Stimulated activated CD4-positive, alpha-beta T cell treated with anti-CD3 and anti-CD28 coated beads, TNF-alpha, amount 100 ng/mL, for 48 hours (primary cell): Measurements from ENCODE around the gene IGF2BP2.

ENCODE experiments used
- DNase-seq, 3 donors: peaks; one replicate each; pipeline ENCODE4 v3.0.0-alpha.2; 2020; ENCODE audit warnings: low read depth in 3 of 3

Gene IGF2BP2

GRCh38 chr3:185734725-185735096 lies 90.1 kb downstream of the IGF2BP2 start:
- DNase-seq, result no peak

GRCh38 chr3:185733980-185734724 lies 90.7 kb downstream of the IGF2BP2 start:
- DNase-seq, result no peak

GRCh38 chr3:185732782-185733181 lies 92.1 kb downstream of the IGF2BP2 start:
- DNase-seq, result no peak

- DNase-seq, result no peak
These were observed 94.3 kb downstream of the IGF2BP2 start for GRCh38 chr3:185730550-185730949.

GRCh38 chr3:185729337-185730055 lies 95.3 kb downstream of the IGF2BP2 start:
- DNase-seq, result no peak

DNA sequence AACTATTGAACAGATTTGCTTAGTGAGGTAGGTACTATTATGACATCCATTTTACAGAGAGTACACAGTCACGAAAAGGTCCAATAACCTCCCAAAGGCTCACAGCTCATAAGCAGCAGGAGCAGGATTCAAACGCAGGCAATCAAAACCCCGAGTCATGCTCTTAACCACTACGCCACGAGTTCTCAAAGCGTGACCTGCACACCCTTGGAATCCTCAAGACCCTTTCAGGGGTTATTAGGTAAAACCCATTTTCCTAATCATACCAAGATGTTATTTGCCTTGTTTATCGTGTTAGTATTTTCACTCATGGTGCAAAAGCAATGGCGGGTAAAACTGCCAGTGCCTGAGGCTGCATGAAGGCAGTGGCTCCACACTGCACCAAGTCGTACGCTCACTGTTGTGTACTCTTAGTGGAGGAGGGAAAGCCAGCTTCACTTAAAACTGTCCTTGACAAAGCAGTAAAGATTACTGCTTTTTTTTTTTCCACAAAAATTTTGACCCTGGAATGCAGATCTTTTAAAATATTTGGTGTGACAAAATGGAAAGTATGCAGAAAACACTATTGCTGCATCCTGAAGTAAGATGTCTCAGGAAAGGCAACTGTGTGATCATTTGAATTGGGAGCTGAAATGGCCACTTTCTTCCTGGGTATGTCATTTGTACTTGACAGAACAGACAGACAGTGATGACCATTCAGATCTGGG lies 96.1 kb downstream of the IGF2BP2 start:
- no peak for DNase-seq

- no peak for DNase-seq
These were observed 97.0 kb downstream of the IGF2BP2 start for GRCh38 chr3:185727873-185728272.

DNA sequence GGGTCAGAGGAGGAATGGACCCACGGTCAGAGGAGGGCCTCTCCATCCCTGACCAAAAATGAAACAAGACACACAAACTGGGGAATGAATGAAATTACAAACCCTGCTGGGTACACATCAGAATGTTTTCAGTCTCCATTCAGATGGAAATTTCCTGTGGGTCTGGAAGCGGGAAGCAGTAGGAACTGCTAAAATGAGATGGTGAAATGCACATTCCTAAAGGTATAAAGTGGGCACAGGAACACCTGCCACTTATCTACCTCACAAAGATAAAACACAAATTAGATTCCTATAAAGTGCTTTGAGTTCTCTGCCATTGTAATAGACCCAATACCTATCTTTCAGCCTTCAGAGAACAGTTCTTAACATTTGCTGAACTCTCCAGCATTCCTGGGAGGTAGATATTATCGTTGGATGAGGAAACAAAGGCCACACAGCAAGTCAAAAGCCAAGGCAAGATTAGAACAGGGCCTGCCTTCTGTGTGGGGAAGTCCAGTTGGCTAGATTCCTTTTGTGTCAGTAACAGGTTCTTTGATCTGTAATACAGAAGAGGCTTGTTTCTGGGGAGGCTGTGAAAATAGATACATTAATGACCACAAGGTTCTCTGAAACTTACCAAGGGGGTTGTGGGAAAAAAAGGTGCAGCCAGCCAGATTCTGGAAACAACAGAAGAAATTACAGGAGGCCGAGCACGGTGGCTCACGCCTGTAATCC lies 98.4 kb downstream of the IGF2BP2 start:
- no peak for DNase-seq

GRCh38 chr3:185724761-185725160 lies 100.1 kb downstream of the IGF2BP2 start:
- no peak for DNase-seq

- DNase-seq, result no peak
These were observed 100.6 kb downstream of the IGF2BP2 start for GRCh38 chr3:185724251-185724650.

DNA sequence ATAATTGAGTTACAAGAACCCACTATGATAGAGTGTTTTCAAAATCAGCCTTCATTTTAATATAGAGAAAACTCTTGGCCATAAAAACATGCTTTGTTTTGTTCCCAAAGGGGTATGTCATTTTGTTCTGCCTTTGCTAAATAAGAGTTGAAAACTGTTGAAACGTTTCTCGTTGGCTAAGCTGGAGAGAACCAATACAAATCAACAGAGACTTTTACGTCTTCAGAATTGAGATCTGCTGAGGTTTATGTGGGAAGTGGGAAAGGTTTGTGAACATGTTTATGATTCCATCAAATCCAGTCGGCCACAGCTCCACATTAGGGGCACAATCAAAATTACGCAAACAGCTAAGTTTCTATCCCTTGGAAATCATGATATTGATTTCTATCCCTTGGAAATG lies 102.0 kb downstream of the IGF2BP2 start:
- no peak for DNase-seq

- DNase-seq, result no peak
These were observed 102.9 kb downstream of the IGF2BP2 start for GRCh38 chr3:185721970-185722369.

DNA sequence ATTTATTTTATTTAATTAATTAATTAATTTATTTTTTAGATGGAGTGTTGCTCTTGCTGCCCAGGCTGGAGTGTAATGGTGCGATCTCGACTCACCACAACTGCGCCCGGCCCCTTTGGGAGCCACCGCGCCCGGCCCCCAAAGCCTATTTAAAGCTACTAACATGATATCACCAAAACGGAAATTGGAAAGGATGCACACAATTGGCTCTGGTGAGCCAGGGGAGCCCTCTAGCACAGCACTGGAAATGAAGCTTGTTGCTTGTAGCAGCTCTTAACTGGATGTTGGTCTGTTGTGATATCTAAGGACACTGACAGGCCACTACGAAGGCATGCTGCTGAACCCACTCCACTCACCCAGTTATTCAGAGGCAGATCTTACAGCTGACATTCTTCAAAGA lies 104.5 kb downstream of the IGF2BP2 start:
- no peak for DNase-seq

DNA sequence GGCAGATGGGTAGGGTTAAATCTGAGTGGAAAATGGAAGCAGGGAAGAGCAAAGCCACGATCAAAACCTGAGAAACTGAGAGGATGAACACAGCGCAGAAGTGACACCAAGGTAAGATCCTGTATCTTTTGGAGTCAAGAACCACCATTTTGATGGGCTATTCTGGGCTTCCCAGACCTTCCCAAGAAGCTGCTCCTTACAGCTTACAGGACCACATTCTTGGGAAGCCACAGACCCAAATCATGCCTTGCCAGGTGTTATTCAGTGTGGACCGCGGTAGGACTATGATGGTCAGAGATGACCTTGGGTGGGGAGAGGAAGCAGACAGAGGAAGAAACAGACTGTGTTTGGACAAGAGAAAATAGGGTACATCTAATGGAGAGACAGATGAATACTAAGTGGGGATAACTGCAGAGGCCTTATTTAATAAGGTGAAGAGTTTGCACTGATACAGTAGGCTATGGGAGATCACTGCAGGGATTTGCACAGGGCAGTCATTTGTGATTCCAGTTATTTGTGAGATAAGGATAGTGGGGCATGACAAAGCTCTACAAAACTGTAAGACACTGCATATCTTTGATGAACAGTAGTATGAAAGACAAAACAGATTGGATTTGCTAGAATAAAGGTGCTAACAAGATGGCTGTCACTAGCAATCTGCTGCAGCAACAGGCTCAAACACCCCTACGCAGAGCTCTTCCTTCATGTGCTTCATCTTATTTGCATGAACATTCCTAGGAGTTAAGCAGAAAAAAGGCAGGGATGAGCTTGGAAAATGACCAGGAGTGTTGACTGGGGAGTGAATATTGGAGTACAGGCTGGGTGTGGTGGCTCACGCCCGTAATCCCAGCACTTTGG lies 105.9 kb downstream of the IGF2BP2 start:
- DNase-seq, result no peak

DNA sequence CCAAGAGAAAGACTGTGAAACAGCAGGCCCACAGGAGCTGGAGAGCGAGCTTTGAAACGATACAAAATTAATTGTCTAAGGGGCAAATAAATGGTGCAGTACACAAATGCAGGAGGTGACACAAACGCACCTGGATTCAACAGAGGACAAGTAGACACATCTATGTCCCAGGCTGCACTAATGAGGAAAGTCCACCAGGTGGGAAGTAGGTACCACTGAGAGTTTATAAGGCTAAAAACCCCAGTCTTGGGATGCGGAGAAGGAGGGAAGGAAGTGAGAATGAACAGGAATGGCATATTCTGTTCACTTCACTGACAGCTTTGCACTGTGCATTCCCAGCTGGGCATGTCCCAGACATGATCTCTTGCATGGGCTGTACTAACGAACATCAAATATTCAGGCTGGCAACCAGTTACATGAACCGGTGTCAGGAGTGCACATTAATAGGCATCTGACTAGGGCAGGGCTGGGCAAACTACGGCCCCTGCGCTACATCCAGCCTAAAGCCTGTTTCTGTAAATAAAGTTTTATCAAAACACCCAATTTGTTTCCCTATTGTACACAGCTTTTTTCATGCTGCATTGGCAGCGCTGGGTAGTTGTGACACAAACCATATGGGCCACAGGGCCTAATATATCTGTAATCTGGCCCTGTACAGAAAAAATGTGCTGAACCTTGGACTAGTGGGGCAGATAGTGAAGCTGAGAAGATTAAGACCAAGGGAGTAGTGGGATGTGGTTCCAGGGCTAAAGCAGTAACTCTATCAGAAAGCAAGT lies 107.0 kb downstream of the IGF2BP2 start:
- no peak for DNase-seq

DNA sequence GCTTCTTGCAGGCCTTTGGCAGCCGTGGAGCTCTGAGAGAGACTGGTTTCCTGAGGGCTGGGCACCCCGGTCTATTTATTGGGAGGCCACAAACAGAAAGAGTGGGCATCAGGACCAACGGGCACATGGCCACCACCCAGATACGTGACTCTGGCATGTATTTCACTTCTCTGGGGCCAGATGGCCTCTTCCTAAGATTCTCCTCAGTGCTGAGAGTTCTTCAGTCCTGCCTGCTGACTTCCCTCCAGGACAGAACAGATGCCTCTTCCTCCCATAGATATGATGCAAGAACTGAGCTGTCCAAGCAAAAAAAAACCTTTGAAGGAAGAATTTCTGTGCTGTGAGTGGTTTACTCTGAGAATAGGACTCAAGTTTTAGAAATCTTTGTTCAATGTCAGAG lies 107.7 kb downstream of the IGF2BP2 start:
- DNase-seq, result no peak

DNA sequence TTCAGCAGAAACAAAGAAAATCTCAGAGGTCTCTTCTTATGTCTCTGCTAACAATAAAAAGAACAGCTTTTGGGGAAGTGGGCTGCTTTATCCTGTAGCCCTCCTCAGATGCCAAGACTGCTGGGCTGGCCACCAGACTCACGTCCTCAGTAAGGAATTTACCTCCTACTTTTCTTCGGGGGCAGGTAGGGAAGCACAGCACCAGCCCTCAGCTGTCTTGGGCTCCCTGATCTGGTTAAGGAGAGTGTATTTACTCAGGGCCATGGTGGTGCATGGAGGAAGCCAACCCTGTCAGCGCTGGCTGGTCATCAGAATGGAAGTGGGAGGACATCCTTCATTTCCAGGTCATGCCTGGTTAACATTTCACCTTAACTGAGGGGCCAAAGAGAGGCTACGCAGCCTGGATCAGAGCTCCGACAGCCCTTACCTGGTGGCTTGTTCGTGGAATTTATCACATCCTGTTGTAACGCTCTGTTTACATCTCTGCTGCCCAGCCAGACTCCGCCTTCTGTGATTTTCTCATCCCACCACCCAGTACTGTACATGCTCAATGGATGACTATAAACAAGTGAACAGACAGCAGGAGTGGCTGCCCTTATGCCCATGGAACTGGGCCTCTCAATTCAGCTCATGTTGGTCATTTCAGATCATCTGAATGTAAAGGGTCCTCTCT lies 108.3 kb downstream of the IGF2BP2 start:
- DNase-seq, result no peak

DNA sequence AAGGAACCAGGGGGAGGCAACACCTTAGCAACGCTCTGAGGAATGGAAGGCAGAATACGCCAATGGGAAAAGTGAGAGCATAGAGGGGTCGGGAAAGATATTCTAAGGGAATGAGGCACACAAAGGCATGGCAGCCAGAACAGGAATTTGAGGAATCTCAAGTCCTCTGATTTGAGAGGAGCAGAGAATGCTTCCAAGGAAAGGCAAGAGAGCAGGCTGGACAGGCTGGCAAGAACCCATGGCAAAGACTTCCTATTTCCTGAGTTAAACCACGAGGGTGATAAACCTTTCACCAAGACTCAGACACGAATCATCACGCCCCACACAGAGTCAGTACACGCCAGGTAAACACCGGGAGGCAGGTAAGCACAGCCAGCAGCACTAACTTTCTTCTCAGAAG lies 109.8 kb downstream of the IGF2BP2 start:
- DNase-seq, result no peak

DNA sequence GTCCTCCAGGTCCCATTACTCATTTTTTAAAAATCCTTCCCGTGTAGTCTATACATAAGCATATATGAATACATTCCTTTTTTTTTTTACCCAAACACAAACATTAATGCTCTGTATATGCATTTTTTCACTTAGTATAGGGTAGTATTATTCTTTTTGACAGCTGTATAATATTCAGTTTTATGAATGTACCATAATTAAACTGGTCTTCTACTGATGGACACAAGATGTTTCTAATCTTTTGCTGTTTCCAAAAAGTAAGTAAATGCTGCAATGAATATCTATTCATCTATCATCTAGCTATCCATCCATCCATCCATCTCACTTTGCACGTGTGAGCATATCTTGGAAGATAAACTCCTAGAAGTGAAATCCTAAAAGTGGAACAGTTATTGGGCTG lies 110.8 kb downstream of the IGF2BP2 start:
- DNase-seq, result no peak

- DNase-seq, result no peak
These were observed 111.8 kb downstream of the IGF2BP2 start for GRCh38 chr3:185713015-185713414.
